DOHH2 (cell line): ENCODE results near the gene SALL3.

Source experiments
- H3F3A ChIP-seq: fragments of 200-600 bp; sonication (generic), shearing (Covaris generic); 2 replicates; pipeline ENCODE4 v1.6.0; 2016; ENCODE audit warnings: antibody characterized with exemption, mild to moderate bottlenecking; ENCODE audit not compliant: control insufficient read depth, insufficient read depth
- H3K27ac ChIP-seq: fragments of 200-600 bp; sonication (generic); 2 replicates; pipeline ENCODE4 v1.5.1; 2014; ENCODE audit warnings: low read depth, mild to moderate bottlenecking, low read length, moderate library complexity
- H3K27me3 ChIP-seq: fragments of 200-600 bp; sonication (generic); 2 replicates; pipeline ENCODE4 v1.6.1; 2014; ENCODE audit warnings: mild to moderate bottlenecking, low read length, mixed read lengths; ENCODE audit not compliant: control insufficient read depth
- H3K36me3 ChIP-seq: fragments of 200-600 bp; sonication (generic); 2 replicates; pipeline ENCODE4 v1.6.1; 2014; ENCODE audit warnings: mild to moderate bottlenecking, low read length, moderate library complexity, mixed read lengths; ENCODE audit not compliant: control insufficient read depth
- H3K4me1 ChIP-seq: fragments of 200-600 bp; sonication (generic); 2 replicates; pipeline ENCODE4 v1.6.1; 2014; ENCODE audit warnings: mild to moderate bottlenecking, low read length, mixed read lengths; ENCODE audit not compliant: control insufficient read depth
- H3K4me2 ChIP-seq: fragments of 200-600 bp; sonication (generic); 2 replicates; pipeline ENCODE4 v1.6.0; 2014; ENCODE audit warnings: mild to moderate bottlenecking, low read length, moderate library complexity
- H3K4me3 ChIP-seq: fragments of 200-600 bp; sonication (generic); 2 replicates; pipeline ENCODE4 v1.5.1; 2014; ENCODE audit warnings: mild to moderate bottlenecking, low read length, mixed read lengths
- H3K79me2 ChIP-seq: fragments of 200-600 bp; sonication (generic); 2 replicates; pipeline ENCODE4 v1.6.1; 2014; ENCODE audit warnings: mild to moderate bottlenecking, low read length, mixed read lengths; ENCODE audit not compliant: control insufficient read depth
- H3K9me2 ChIP-seq: fragments of 200-600 bp; sonication (generic); replicated peaks from 2 replicates; pipeline ENCODE4 v1.6.1; 2014; ENCODE audit warnings: mild to moderate bottlenecking, low read length, mixed read lengths; ENCODE audit not compliant: control insufficient read depth
- H3K9me3 ChIP-seq: fragments of 200-600 bp; sonication (generic); 2 replicates; pipeline ENCODE4 v1.6.1; 2014; ENCODE audit warnings: antibody characterized with exemption, low read length, mixed read lengths; ENCODE audit not compliant: control insufficient read depth, insufficient read depth
- H4K20me1 ChIP-seq: fragments of 200-600 bp; sonication (generic); 2 replicates; pipeline ENCODE4 v1.6.0; 2014; ENCODE audit warnings: low read depth, mild to moderate bottlenecking, antibody characterized with exemption, low read length, moderate library complexity; ENCODE audit not compliant: control insufficient read depth, insufficient read depth
- CTCF ChIP-seq: fragments of 200-600 bp; sonication (generic); IDR thresholded peaks from one replicate; pipeline ENCODE4 v1.5.1; 2014; ENCODE audit warnings: antibody characterized with exemption, mild to moderate bottlenecking, low read depth, low read length; ENCODE audit not compliant: poor library complexity, severe bottlenecking
- EZH2phosphoT487 ChIP-seq: fragments of 200-600 bp; sonication (generic); IDR thresholded peaks from 2 replicates; pipeline ENCODE4 v1.6.1; 2017; ENCODE audit warnings: borderline replicate concordance, mild to moderate bottlenecking, antibody characterized with exemption, low read length, moderate library complexity, mixed read lengths

Gene SALL3

GRCh38 chr18:78949216-78949615 is 30.4 kb upstream of the SALL3 start:
- no peaks in the 10 kb centered on the region for H3K9me2 ChIP-seq
- no peaks in the 10 kb centered on the region; the same call in 1 of the 2 replicates for H3K9me3 ChIP-seq
- no peaks in the 10 kb centered on the region for H4K20me1 ChIP-seq
- H3K4me3 ChIP-seq, result no peak overlapping the region
- no peaks in the 10 kb centered on the region for H3K27me3 ChIP-seq
- H3K4me1 ChIP-seq, result no peaks in the 10 kb centered on the region
- H3K36me3 ChIP-seq, result no peaks in the 10 kb centered on the region
- H3K4me2 ChIP-seq, result no peak overlapping the region
- TF ChIP-seq EZH2phosphoT487 (no peak), CTCF (no peak)
- H3F3A ChIP-seq, result no peaks in the 10 kb centered on the region
- H3K27ac ChIP-seq, result no peak overlapping the region
- H3K79me2 ChIP-seq, result no peaks in the 10 kb centered on the region

GRCh38 chr18:78950386-78950785 is 29.2 kb upstream of the SALL3 start:
- no peaks in the 10 kb centered on the region for H3F3A ChIP-seq
- H3K9me3 ChIP-seq, result no peaks in the 10 kb centered on the region; the same call in 1 of the 2 replicates
- H3K4me1 ChIP-seq, result no peaks in the 10 kb centered on the region
- no peaks in the 10 kb centered on the region for H3K36me3 ChIP-seq
- no peak overlapping the region for H3K4me2 ChIP-seq
- no peaks in the 10 kb centered on the region for H3K9me2 ChIP-seq
- H3K27ac ChIP-seq, result no peak overlapping the region
- TF ChIP-seq EZH2phosphoT487, result no peak
- H3K4me3 ChIP-seq, result no peak overlapping the region
- no peaks in the 10 kb centered on the region for H4K20me1 ChIP-seq
- H3K79me2 ChIP-seq, result no peaks in the 10 kb centered on the region
- no peaks in the 10 kb centered on the region for H3K27me3 ChIP-seq

- no peaks in the 10 kb centered on the region for H3K4me1 ChIP-seq
- no peaks in the 10 kb centered on the region for H3F3A ChIP-seq
- H3K4me3 ChIP-seq, result no peak overlapping the region
- H3K9me3 ChIP-seq, result no peaks in the 10 kb centered on the region; the same call in 1 of the 2 replicates
- H3K9me2 ChIP-seq, result no peaks in the 10 kb centered on the region
- TF ChIP-seq CTCF (no peak), EZH2phosphoT487 (no peak)
- H3K27me3 ChIP-seq, result no peaks in the 10 kb centered on the region
- no peaks in the 10 kb centered on the region for H3K36me3 ChIP-seq
- no peak overlapping the region for H3K27ac ChIP-seq
- H3K79me2 ChIP-seq, result no peaks in the 10 kb centered on the region
- H3K4me2 ChIP-seq, result no peak overlapping the region
- H4K20me1 ChIP-seq, result no peaks in the 10 kb centered on the region
Measured at GRCh38 chr18:78953566-78953965, 26.1 kb upstream of the SALL3 start.

- H3K4me2 ChIP-seq, result no peak overlapping the region
- H3F3A ChIP-seq, result no peaks in the 10 kb centered on the region
- H3K9me2 ChIP-seq, result no peaks in the 10 kb centered on the region
- no peak overlapping the region for H3K4me3 ChIP-seq
- no peaks in the 10 kb centered on the region for H3K36me3 ChIP-seq
- no peaks in the 10 kb centered on the region for H4K20me1 ChIP-seq
- H3K27me3 ChIP-seq, result no peaks in the 10 kb centered on the region
- no peak overlapping the region for H3K27ac ChIP-seq
- TF ChIP-seq CTCF (no peak), EZH2phosphoT487 (no peak)
- H3K79me2 ChIP-seq, result no peaks in the 10 kb centered on the region
- H3K4me1 ChIP-seq, result no peaks in the 10 kb centered on the region
- H3K9me3 ChIP-seq, result no peaks in the 10 kb centered on the region; the same call in 1 of the 2 replicates
Measured at GRCh38 chr18:78955051-78955450, 24.6 kb upstream of the SALL3 start.
